Testis (tissue), 2 donors: ENCODE results near the gene PVR.
"Not testable (repeated sequence)": the region's sequence is repeated elsewhere in the genome, so short reads cannot be mapped to it uniquely, and the experiment has no call there.

Experiments
- POLR2A ChIP-seq: fragments of 450-650 bp; IDR thresholded peaks from one replicate; pipeline ENCODE4 v1.6.1; 2017; ENCODE audit warnings: antibody characterized with exemption, mild to moderate bottlenecking, moderate library complexity
- TF ChIP-seq, protein P1 (sequence below), 3 experiments: fragments of 450-650 bp in 2 of 3; fragments of 200-600 bp in 1 of 3; sonication (generic) in 1 of 3; IDR thresholded peaks; one replicate each; pipeline ENCODE4 v1.5.1; 2016 to 2019; ENCODE audit warnings: antibody characterized with exemption in 3 of 3, mild to moderate bottlenecking in 2 of 3, moderate library complexity in 1 of 3

DNA sequence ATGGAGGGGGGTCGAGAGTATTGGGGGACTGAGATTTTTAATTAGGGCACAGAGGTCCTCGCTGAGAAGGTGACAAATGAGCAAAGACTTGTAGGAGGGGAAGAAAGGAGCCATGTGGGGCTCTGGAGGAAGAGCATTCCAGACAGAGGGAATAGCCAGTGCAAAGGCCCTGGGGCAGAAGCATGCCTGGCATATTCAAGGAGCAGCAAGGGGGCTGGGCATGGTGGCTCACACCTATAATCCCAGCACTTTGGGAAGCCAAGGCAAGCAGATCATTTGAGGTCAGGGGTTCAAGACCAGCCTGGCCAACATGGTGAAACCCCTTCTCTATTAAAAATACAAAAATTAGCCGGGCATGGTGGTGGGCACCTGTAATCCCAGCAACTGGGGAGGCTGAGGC, 40.7 kb downstream of the PVR start:
- TF ChIP-seq, protein P1, sequence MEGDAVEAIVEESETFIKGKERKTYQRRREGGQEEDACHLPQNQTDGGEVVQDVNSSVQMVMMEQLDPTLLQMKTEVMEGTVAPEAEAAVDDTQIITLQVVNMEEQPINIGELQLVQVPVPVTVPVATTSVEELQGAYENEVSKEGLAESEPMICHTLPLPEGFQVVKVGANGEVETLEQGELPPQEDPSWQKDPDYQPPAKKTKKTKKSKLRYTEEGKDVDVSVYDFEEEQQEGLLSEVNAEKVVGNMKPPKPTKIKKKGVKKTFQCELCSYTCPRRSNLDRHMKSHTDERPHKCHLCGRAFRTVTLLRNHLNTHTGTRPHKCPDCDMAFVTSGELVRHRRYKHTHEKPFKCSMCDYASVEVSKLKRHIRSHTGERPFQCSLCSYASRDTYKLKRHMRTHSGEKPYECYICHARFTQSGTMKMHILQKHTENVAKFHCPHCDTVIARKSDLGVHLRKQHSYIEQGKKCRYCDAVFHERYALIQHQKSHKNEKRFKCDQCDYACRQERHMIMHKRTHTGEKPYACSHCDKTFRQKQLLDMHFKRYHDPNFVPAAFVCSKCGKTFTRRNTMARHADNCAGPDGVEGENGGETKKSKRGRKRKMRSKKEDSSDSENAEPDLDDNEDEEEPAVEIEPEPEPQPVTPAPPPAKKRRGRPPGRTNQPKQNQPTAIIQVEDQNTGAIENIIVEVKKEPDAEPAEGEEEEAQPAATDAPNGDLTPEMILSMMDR (IDR thresholded peaks at IDR 0.05) = not testable (repeated sequence)
- not testable (repeated sequence) for TF ChIP-seq POLR2A
